HG02943 (cell line): Measurements from ENCODE around the gene SLC35B2.
A peak's percentile ranks its signal among the peaks of the same experiment; 100 is the strongest.

Experiments used
- ATAC-seq: cut with Tn5 transposase; IDR thresholded peaks from one replicate; pipeline ENCODE4 v1.9.1; 2021; ENCODE audit warnings: mild to moderate bottlenecking, low read depth, moderate library complexity; ENCODE audit not compliant: unreplicated experiment

SLC35B2 gene

DNA sequence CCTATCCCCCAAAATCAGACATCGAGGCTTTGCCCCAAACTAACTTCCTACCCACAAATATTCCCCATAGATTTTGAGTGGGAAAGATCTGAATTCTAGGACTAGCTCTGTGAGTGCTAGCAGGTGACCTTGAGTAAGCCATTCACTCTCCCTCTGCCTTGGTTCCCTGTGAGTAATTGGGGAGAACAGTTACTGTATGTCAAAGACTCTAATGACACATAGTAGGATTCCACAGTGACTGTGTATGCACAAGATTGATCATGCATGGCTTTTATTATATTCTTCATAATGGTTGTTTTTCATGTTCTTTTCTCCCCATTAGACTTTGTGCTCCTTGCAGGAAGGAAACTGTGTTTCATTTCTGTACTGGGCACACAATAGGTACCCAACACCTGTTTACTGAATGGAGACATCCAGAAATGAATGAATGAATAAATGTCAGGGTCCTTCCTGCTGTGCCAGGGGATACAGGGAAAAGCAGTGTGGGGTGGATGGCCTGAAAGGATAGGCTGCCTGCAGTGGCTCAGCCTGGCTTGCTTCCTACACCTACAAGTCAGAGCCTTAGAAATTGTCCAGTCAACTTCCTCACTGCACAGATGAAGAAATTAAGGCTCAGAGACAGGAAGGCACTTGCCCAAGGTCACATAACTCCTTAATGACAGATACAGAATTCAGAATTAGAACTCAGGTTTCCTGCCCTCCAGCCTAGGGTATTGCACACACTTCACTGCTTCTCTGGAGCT lies 12.0 kb upstream of the SLC35B2 start:
- no peak for ATAC-seq

DNA sequence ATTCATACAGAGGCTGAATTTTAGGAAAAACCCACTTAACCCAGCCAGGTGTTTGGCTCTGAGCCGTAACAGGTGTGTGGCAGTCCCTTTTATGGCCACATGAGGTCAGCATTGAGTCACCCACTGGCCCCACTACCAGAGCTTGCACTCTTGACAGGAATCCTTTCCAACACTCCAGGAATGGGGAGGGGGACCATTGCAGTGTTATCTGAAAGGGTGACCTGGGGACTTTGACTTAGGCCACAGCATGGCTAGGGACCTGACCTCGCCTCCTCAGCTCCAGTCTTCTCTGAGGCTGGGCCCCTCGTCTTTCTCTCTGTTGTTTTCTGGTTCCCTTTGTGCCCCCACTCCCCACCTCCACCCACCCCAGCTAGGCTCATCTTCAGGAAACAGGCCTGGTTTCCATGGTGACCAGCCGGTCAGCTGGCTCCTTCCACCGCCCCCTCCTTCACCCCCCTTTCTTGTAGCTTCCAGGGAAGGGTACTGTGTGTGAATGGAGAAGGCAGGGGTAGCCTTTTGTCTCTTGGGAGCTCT lies 10.8 kb upstream of the SLC35B2 start:
- ATAC-seq, result no peak

DNA sequence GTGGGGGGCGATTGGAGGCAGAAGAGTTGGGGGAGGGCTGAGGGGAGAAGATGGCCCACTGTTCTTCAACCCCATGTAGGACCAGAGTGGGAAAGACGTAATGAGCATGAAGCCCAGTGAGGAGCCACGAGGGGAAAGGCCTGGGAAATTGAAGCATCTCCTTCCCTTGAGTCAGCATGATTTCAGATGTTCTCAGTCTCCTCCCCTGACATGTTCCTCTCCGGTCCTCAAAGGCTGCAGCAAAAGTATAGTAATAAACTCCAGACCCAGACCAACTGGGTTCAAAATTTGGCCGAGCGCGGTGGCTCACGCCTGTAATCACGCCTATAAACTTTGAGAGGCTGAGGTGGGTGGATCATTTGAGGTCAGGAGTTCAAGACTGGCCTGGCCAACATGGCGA lies 9.9 kb upstream of the SLC35B2 start:
- ATAC-seq, result no peak

DNA sequence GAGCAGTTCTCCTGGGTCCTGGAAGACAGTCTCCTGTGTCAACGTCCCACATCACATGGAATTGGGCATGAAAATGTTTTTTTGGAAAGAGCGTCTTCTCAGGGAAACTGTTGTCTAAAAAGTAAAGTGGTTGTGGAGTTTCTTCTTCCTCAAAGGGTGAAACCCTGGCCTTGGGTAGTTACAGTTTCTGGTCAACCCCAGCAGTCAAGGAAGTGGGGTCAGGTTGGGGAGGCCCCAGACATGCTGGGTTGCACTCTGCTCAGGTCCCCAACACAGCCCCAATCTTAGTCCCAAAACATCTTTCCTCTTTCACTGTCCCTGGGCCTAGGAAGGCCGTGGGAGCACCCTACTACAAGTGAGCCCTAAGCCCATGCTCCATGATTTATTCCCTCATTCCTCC lies 9.0 kb upstream of the SLC35B2 start:
- ATAC-seq, result no peak

DNA sequence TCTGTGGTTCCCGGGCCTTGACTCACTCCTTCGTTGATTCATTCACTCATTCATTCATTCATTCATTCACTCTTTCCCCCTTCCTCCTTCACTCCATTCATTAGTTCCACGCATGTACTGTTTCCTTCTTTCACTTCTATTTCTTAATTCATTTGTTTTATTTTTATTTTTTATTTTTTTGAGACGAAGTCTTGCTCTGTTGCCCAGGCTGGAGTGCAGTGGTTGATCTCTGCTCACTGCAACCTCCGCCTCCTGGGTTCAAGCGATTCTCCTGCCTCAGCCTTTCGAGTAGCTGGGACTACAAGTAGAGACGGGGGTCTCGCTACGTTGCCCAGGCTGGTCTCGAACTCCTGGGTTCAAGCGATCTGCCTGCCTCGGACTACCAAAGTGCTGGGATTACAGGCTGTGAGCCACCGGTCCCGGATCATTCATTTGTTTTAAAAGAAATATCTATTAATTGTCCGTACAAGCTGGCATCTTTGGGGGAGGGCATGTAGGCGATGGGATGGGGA lies 8.4 kb upstream of the SLC35B2 start:
- ATAC-seq, result no peak

DNA sequence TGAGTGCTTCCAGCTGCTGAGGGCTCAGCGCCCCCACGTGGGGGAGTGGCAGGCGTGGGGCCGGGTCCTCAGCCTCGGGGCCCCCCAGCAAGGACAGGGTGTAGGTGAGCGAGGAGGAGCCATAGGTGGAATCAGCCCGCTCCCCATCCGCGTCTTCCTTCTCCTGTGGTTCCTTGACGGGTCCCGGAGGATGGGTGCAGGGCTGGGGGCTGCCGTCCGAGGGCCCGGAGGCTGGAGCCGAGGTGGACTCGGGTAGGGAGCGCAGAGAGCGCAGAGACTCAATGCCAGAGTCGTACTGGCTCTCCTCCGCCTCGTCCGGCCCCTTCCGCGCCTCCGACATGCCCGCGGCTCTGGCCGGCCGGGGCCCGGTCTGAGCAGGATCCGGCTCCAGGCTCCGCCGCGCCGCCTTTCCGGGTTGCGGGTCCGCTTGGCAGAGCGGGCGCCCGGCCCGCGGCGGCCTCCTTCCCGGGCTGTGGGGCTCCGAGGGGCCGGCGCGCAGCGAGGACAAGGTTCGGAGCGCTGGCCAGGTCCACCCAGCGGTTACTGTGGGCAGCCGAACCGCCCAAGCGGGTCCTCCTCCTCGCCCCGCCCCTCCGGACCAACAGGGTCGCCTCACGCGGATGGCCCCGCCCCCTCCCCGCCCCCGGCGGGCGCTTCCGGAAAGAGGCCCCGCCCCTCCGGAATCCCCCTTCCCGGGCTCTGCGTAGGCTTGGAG lies 7.8 kb upstream of the SLC35B2 start, which contains the start of gene NFKBIE:
TSS of gene NFKBIE (minus strand) at position 545 of the 715 bp plus-strand sequence. CDS start at position 340, 205 bp downstream.
- peak; percentile 30 for ATAC-seq

DNA sequence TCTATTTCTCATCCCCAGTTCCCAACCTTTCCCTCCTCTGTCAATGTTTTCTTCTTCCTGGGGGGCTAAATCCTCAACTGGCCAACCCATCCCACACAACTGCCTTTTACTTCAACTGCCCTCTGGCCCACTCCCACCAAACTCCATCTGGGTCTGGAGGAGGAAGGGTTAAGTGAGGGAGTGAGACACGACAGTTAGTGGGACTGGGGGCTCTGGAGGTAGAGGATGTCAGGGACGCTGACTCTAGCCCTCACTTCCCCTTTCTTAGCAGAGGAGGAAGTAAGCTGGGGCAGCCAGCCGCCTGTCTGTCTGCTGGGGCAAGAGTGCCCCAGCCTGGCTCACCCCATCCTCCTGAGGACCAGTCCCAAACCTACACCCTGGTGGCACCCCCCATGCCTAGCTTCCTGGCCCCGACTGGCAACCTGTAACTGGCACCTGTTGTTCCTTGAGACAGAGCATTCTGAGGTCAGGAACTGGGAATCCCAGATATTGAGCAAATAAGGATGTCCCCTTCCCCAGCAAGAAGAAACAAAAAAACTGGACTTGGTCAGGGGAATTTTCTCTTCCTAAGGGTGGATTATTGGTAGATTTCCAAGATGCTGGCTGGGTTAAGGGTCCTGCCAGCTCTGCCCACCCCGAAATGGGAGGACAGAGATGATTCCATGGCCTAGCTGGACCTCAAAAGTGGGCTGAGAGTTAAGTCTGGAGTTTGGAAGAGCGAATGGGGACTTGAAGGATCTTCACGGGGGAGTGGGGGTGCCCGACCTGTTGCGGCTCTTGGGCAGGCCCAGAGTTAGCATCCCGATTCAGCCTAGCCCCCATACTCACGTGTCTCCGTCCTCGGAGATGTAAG lies 7.1 kb upstream of the SLC35B2 start:
- peak; percentile 44 for ATAC-seq

DNA sequence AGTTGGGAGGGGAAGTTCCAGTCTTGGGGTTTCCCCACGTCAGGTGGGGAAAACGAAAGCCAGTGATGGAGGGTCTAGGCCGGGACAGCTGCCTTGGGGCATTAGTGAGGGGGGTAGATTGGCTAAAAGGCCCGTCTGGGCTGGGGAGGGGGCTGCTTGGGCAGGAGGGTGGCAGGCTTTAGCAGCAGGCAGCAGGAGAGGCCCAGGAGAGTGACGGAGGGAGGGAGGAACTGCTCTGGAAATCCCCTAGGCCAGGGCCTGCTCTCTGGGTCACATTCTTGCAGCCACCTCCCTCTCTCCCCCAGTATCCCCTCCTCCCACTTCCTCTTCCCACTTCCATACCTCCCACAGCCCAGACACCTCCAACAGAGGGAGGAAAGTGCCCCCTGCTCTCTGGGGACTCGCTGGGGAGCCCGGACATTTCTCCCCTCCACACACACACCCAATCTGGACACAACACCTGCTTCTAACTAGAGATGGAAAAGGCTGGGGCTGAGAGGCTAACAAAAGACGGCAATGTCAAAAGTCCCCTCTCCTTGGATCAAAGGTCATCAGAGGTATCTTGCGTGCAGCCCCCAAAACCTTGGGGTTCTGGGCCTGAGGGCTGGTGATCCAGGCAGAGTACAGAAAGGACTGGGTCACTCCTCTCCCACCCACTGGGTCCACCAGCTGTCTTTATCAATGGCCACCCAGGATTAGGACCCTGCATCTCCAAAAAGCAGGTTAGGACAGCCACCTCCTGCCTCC lies 6.2 kb upstream of the SLC35B2 start:
- ATAC-seq, result no peak

DNA sequence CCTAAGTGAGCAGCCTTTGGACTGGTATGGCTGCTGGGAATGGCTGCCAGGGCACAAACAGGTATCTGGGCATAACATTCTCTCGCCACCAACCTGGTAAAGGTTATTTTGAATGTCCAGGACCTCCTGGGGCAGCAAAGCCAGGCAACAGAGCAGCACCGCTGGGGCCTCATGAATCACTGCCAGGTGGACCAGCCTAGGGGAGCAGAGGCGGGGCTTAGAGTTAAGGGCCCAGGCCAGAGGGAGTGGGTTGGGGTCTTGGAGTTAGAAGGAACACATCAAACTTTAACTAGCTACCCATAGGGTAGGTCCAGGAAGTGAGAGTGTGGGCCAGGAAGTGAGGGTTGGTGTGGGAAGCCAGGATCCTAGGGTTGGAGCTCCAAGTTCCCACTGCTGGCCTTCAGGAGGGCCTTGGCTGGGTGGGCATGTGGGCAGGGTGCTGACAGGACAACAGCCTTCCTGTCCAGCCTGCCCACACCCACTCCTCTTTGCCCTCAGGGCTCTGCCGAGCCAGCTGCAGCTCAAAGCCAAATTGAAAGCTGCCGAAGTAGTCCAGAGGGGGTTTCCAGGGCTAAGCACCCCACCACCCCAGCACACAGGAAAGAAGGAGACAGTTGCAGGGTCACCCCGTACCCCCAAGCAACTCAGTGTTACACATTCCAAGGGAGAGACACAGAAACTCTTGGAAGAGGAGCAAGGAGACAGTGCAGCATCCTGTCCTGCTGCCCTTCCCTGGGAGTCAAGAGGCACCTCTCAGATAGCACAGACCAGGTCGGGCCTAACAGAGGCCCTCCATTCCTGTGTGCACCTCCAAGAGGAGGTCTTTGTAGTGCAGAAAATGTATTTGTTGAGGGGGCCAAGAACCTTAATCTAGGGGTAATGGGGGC lies 5.4 kb upstream of the SLC35B2 start:
- ATAC-seq, result no peak

DNA sequence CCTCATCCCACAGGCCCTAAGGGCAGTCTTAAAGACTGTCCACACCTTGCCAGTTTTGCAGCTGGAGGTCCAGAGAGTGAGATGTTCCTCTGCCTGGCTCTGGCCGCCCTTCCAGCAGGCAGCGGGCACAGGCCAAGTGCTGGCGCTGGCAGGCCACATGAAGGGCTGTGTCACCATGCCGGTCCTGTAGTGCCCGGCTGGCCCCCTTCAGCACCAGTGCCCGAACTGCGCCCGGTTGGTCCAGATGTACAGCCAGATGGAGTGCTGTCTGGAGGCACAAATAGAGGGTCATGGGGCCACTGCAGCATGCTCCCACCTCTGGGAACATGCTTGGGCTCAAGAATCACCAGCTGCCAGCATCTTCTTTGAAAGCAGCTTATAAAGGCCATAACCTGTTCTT lies 4.3 kb upstream of the SLC35B2 start:
- ATAC-seq, result no peak

DNA sequence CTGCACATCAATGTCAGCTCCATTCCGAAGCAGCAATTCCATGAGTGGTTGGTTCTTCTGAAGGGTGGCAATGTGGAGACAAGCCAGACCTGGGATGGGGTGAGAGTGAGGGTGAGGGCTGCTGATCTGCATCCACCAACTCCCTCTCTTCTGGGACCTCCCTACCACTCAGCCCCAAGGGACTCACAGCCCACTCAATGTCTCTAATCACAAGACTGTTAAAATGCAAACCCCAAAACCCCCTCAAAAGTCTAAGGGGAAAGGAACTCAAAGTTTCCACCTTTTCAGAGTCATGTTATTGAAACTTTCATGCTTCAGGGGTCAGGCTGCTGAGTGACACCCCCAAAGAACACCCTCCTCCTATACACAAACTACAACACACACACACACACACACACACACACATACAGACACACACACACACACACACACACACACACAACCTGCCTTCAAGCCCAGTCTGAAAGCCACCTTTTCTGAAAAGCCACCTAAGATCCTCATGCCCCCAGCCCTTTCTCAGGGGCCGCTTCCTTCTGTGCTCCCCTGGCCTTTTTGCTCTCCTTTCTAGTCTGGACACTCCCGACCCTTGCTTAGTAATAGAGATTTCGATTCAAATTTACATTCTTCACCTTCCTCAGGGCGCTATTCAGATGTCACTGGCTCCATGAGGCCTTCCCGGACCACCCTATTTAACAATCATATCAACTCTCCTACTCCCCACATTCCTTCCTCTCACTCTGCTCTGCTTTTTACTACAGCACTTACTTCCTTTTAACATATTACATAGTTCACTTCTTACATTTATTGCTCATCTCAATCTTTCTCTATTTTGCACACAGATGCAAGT lies 3.3 kb upstream of the SLC35B2 start:
- ATAC-seq, result no peak

DNA sequence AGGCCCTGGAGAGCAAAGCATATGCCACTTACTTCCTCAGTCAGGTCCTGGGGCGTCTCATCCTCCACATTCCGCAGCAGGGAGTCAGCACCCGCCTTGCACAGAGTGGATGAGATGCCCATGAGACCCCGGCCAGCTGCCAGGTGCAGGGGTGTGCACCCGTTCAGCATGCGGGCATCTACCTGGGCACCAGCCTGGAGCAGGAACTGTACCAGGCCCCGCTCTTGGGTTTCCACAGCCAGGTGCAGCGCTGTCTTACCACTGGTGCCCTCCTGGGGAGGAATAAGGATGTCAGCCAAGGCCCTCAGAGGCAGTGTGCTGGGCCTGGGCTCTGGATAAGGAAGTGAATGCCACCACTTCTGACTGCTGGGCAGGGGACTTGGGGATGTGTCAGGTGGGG lies 2.7 kb upstream of the SLC35B2 start:
- no peak for ATAC-seq

DNA sequence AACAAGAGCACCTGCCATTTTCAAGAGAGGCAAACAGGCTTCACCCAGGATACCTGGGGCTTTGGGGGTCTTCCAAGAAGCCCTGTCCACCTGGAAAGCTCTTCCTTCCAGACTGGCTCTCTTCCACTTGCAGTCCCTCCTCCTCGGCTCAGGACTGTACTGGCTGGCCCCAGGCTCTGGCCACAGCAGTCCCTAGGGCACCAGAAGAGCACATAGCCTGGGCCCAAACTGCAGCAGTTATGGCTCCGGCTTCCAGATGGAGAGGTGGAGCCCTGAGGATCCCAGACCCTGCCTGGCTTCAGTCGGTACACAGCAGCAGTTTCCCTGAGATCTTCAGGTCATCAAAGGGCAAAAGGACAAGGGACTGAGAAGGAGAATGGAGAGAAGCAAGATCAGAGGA lies 1.6 kb upstream of the SLC35B2 start:
- ATAC-seq, result no peak

DNA sequence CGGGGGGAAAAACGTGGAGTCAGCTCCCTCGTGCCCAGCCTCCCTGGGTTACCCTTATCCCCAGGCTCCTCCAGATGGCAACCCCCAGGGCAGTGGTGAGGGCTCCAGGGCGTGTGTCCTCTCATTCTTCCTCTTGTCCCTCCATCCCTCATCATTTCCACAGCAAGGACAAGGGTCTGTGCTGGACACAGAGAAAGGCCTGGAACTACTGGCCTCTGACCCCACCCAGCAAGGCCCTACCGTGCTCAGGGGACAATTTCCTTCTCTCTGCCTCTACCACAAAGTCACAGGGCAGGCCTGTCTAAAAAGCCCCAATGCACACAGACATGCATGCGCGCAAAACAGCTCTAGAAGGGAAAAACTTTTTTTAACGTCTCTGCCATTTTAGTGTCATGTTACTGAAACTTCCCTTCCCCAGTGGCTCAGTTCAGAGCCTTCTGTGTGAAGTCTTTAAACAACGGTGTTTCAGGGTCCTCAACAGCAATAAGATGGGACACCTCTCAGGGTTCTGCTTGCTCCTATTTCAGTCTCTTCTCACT lies 1.1 kb upstream of the SLC35B2 start:
- no peak for ATAC-seq

DNA sequence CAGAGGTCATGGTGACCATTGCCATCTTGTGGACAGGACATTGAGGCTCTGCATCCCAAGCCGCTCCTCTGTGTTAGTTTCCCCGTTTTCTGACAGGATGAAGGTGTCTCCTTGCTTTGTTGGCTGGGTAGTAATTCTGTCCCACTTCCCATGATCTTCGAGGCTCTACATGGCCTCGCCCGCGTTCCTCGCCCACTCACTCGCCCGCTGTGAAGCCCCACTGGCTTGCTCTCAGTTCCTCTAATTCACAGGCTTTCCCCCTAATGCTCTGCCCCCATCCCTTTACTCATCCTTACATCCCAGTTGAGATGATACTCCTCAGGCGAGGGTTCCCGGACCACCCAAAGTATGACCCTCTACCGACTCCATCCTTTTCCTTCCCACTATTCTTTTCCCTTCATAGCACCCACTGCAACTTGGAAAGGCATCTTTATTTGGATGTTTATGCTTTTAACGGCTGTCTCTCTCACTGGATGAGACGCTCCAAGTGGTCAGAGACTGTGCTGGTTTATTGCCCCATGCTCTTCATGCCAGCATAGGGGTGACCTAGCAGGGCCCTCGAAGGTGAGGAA lies 511 bp upstream of the SLC35B2 start:
- peak; percentile 5 for ATAC-seq

DNA sequence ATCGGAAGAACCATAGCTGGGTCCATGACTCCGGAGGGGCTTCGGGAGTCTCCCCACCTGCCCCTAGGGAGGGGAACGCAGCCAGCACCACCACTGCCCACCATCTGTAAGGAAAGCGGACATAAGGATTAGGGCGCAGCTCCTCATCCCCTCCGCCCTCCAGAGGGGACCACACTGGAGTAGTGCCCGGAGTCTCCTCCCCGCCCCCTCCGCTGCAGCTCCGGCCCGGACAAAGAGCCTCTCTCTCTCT lies 628 bp downstream of the SLC35B2 start:
- no peak for ATAC-seq

DNA sequence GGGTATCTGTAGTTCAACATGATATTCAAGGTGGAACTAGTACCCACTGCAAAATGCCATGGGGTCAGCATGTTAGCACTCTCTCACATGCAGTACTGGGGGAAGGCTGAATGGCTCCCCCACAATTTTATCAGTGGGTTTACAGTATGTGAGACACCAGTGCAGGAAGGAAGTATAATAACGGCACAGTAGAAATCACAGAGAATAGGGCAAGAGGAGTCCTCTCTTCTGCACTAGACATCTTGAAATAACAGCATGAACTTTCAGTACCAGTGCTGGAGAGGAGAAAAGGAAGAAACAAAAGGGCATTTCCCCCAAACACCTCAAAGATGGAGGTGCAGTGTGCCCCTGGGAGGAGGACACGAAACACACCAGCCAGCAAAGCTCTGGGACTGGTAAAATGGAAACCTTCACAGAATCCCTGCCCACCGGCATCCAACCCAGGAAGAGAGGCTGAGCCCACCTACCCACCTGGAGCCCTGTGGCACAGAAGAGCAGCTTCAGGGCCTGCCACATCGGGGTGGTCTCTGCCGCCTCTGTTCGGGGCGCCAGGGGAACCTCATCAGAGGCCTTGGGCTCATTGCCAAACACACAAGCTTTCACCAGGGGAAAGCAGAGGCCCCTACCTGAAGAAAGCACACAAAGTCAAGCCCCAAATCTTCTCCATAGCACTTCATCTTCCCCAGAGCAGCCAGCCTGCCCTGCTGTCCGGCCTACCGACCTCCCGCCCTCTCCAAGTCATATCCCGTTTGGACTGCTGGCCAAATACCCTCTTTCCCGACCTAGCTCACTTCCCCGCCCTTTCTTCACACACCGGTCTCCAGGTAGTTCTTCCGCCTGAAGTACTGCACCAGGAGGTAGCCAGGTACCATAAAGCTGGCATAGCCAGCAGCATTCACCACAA lies 1.2 kb downstream of the SLC35B2 start:
- no peak for ATAC-seq
